GM13976 (cell line): ENCODE data around the gene GREB1.

Source experiments
- DNase-seq: peaks from one replicate; pipeline ENCODE4 v3.0.0; 2012; ENCODE audit warnings: low spot score
- CTCF ChIP-seq: IDR thresholded peaks from 2 replicates; pipeline ENCODE4 v1.5.1; 2012; ENCODE audit warnings: borderline replicate concordance, mild to moderate bottlenecking; ENCODE audit not compliant: insufficient read depth; ENCODE audit errors: extremely low read depth, missing control alignments, control extremely low read depth
- in situ Hi-C: fragments of 300-500 bp; cut with MboI; formaldehyde crosslinking; loops from one replicate; pipeline ENCODE4 v1.12.0; 2022; ENCODE audit warnings: low sequenced_read_pairs, mixed read lengths, inconsistent platforms; ENCODE audit not compliant: unreplicated experiment

The GREB1 gene

DNA sequence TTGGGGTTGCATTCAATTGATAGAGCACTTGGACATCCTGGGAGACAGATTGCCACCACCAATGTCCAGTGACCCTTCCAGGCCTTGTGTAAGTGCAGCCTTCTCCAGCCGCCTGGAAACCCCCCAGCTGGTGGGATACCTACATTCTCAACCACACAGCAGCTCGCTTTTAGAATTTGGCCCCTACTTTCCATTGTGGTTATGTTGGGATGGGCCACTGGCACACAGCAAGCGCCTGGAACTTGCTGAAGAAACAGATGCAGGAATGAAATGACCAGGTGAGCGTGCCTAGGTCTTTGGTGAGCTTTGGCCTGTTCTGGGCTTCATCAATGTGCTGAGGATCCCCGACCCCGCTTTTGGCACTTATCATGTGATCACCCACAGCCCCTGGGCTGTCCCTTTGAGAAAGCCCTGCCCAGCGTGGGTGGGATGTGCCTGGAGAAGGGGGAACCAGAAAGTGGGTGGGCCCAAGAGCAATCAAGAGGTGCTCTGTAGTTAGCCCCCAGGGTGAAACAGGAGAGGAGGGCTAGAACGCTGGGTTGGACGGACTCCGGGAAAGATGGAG lies 152.1 kb downstream of the GREB1 start:
- no peak for DNase-seq
- no peak for TF ChIP-seq CTCF
- in situ Hi-C loops, result loop anchor here (10.0 kb wide), 1 partner anchor 99 kb away; no protein-coding TSS in a partner anchor

- DNase-seq, result no peak
- no peak for TF ChIP-seq CTCF
- in situ Hi-C loops, result loop anchor here (10.0 kb wide), 1 partner anchor 97 kb away; no protein-coding TSS in a partner anchor
Measured at GRCh38 chr2:11687736-11688135, 153.9 kb downstream of the GREB1 start.

- in situ Hi-C loops, result loop anchor here (10.0 kb wide), 1 partner anchor 96 kb away; no protein-coding TSS in a partner anchor
Measured at GRCh38 chr2:11688222-11689069, 154.6 kb downstream of the GREB1 start.

DNA sequence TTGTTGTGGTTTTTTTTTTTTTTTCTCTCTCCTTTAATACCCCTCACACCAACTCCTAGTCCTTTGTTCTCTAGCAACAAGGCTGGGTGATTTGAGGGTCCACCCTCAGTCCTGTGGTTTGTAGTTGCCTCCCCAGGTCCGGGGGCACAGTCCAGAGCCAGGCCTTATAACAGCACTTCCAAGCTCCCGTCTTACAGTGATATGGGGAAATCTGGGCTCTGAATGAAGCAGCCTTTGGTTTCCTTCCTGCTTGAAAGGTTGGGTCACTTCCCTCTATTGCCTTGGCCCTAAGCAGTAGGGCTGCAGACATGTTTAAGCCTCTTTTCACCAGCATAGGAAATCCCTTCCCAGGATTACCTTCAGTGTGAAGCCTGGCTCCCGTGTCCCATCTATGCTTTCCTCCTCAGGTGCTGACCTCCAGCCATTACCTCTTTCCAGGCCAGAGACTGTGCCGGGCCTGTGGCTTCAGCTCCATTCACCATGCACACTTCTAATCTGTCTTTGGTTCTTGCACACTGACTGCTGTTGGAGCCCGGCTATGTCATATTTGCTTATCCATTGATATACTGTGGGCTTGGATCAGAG lies 157.3 kb downstream of the GREB1 start:
- no peak for DNase-seq
- in situ Hi-C loops, result no loop called here
- no peak for TF ChIP-seq CTCF

More at GRCh38 chr2:11688222-11689069, 154.6 kb downstream of the GREB1 start:
- DNase-seq, result peak; percentile 85
- TF ChIP-seq CTCF, result peak; percentile 64
